NCI-H2196 (cell line): ENCODE measurements around the gene TMEM39B.
"Not testable (repeated sequence)": the region's sequence is repeated elsewhere in the genome, so short reads cannot be mapped to it uniquely, and the experiment has no call there.

Experiments used
- DNase-seq: peaks from one replicate; lab custom pipeline; 2025; ENCODE audit not compliant: unreplicated experiment; lab: John Stamatoyannopoulos, UW

TMEM39B gene

GRCh38 chr1:32111789-32112188 is 39.0 kb downstream of the TMEM39B start:
- no peak for DNase-seq

DNA sequence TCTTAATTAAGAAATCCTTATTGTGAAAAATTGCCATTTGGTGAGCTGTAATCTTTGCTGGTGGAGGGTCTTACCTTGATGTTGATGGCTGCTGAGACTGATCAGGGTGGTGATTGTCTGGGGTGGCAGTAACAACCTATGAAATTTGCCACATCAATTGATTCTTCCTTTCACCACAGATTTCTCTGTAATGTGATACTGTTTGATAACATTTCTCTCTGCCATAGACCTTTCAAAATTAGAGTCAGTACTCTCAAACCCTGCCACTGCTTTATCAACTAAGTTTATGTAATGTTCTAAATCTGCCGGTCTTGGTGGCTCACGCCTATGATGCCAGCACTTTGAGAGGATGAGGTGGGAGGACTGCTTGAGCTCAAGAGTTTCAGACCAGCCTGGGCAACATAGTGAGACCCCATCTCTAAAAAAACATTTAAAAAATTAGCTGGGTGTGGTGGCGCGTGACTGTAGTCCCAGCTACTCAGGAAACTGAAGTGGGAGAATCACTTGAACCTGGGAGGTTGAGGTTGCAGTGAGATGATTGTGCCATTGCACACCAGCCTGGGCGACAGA is 40.2 kb downstream of the TMEM39B start:
- no peak for DNase-seq

DNA sequence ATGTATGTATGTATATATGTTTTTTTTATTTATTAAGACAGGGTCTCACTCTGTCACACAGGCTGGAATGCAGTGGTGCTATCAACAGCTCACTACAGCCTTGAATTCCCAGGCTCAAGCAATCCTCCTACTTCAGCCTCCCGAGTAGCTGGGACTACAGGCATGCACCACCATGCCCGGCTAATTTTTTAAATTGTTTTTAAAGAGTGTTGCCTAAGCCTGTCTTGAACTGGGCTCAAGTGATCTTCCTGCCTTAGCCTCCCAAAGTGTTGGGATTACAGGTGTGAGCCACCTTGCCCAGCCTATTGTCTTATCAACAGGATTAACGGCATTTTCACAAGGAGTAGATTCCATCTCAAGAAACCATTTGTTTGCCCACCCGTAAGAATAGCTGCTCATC is 40.7 kb downstream of the TMEM39B start:
- not testable (repeated sequence) for DNase-seq

GRCh38 chr1:32114420-32114819 is 41.7 kb downstream of the TMEM39B start:
- no peak for DNase-seq

- DNase-seq, result no peak
Observed at GRCh38 chr1:32115496-32115895, 42.8 kb downstream of the TMEM39B start.

DNA sequence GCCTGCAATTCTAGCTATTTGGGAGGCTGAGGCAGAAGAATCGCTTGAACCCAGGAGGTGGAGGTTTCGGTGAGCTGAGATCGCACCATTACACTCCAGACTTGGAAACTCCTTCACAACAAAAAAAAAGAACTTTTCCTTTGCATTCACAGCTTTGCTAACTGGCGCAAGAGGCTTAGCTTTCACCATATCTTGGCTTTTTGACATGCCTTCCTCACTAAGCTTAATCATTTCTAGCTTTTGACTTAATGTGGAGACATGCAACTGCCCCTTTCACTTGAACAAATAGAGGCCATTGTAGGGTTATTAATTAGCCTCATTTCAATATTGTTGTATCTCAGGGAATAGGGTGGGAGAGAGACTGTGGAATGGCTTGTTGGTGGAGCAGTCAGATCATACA is 43.8 kb downstream of the TMEM39B start:
- DNase-seq, result no peak

GRCh38 chr1:32122151-32122550 is 49.4 kb downstream of the TMEM39B start:
- DNase-seq, result no peak

- DNase-seq, result not testable (repeated sequence)
Observed at GRCh38 chr1:32123361-32123760, 50.6 kb downstream of the TMEM39B start.

DNA sequence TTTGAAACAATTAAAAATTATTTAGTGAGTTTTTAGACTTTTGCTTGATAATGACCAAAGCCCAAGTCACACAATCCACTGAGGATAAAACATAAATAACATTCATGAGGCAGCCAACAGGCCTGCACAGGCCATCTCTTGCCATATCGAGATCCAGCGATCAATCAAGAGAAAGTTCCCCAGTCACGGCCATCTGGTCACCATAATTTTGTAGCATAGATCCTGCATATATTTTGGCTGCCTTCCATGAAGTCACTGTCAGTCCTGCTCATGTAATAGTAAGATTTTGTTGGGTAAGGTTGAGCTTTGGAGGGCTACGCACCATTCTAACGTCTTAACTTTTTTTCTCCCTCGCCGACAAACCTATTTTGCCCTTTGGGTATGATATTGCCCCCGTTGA is 52.6 kb downstream of the TMEM39B start:
- DNase-seq, result no peak

GRCh38 chr1:32126770-32127169 is 54.0 kb downstream of the TMEM39B start:
- DNase-seq, result no peak

DNA sequence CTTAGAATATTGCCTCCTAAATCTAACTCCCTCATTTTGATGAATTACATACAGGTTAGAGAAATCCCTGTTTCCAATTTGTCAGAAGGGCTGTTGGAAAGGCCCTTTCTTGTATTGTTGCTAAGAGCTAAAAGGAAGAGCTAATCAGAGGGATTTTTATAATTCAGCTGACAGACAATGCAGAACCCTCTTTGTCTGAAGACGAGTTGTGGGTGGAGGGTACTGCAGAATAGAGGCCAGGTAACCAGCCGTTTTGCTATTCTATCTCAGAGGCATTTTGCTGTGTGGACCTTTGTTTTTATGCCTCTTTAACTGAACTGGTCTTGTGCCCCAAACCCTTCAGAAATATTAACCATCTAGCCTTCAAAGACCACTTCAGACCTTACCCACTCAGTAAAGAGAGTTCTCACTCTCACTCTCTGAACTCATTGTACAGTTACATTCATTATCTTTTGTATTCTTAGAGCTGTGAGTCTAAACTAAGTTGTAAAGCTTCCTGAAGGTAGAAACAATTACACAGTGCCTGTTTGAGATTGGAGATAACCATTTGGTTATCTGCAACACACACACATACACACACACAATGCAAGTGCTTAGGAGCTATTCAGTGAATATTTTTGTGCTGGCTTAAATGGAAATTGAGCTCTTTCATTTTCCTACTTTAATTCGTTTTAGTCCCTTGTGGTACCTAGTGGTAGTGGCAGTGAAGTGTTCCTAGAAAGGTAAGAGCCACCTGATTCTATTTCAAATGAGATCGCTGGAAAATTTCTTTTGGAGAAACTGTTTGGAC is 54.9 kb downstream of the TMEM39B start:
- no peak for DNase-seq

DNA sequence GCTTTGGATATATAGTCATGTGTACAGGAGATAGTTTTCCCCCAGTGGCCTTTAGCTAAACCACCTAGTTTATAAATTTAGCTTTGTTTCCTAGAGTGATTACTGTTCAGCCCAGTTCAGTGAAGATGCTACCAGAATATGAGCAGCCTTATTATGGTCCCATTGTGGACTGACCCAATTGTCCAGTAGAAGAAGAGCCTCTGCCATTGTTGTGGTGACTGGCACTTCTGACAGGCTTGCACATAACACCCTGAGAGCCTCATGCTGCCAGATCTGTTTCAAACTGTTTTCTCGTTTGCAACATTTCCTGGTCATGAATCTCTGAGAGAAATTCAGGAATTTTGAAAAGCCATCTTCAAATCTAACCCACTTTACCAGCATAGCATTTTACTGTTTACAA is 55.7 kb downstream of the TMEM39B start:
- DNase-seq, result no peak

DNA sequence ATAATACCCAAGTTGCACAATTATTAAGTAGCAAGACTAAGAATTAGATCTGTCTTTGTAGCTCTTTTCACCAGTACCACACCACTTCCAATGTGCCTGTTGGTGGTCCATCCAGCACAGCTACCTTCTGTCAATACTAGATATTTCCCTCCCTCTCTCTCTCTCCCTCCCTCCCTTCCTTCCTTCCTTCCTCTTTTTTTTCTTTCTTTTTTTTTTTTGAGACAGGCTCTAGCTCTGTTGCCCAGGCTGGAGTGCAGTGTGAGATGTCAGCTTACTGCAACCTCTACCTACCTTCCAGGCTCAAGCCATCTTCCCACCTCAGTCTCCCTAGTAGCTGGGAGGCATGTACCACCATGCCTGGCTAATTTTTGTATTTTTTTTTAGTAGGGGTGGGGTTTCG is 56.2 kb downstream of the TMEM39B start:
- DNase-seq, result no peak

DNA sequence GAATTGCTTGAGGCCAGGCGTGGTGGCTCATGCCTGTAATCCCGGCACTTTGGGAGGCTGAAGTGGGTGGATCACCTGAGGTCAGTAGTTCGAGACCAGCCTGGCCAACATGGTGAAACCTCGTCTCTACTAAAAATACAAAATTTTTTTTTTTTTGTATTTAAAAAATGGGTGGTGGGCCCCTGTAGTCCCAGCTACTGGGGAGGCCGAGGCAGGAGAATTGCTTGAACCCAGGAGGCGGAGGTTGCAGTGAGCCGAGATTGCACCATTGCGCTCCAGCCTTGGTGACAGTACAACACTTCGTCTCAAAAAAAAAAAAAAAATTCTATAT is 61.2 kb downstream of the TMEM39B start:
- not testable (repeated sequence) for DNase-seq

DNA sequence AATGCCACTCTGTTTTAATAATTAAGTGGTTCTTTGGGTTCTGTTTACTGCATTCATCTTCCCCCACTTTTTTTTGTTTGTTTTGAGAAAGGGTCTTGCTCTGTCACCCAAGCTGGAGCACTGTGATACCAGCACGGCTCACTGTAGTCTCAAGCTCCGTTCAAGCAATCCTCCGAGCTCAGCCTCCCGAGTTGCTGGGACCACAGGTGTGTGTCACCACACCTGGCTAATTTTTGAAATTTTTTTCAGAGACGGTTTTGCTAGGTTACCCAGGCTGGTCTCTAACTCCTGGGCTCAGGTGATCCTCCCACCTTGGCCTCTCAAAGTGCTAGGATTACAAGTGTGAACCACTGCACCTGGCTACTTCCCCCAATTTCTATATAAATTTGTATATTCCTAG is 64.4 kb downstream of the TMEM39B start:
- DNase-seq, result no peak

DNA sequence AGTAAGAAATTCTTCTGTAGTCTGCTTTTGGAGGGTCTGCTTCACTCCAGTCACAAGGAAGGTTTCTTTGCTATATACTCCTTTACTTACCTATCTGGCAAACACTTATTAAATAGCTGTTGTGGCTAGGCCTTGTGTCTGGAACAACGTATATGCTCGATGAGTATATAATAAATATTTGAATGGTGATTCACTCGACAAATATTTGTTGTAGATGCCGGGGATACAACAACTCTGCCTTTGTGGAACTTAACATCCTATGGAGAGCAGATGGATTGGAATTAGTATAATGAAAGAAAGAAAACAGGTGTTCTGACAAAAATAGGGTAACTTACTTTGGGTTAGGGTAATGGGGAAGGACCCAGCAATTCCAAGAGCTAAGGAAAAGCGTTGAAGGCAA is 66.2 kb downstream of the TMEM39B start:
- DNase-seq, result no peak

GRCh38 chr1:32142446-32143301 is 69.9 kb downstream of the TMEM39B start:
- peak; percentile 81 for DNase-seq

- DNase-seq, result not testable (repeated sequence)
Observed at GRCh38 chr1:32143302-32143695, 70.6 kb downstream of the TMEM39B start.

GRCh38 chr1:32144033-32144432 is 71.3 kb downstream of the TMEM39B start:
- no peak for DNase-seq

DNA sequence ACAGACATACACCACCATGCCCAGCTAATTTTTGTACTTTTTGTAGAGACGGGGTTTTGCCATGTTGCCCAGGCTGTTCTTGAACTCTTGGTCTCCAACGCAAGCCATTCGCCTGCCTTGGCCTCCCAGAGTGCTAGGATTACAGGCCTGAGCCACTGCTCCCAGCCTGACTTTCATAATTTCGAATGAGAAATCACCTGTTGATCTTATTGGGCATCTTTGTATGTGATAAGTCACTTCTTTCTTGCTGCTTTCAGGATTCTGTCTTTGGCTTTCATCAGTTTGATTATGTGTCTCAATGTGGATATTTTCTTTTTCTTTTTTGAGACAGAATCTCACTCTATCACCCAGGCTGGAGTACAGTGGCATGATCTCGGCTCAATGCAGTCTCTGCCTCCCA is 75.1 kb downstream of the TMEM39B start:
- not testable (repeated sequence) for DNase-seq

DNA sequence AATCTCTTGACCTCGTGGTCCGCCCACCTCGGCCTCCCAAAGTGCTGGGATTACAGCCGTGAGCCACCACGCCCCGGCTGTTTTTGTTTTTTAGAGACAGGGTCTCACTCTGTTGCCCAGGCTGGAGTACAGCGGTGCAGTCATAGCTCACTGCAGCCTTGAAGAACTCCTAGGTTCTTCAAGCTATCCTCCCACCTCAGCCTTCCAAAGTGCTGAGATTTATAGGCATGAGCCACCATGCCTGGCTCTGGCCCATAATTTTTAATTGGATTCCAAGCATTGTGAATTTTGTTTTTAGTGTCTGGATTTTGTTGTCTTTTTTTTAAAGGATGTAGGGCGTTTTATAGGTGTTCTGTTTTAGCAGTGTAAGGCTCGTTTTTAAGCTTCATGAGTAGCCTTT is 78.1 kb downstream of the TMEM39B start:
- no peak for DNase-seq

DNA sequence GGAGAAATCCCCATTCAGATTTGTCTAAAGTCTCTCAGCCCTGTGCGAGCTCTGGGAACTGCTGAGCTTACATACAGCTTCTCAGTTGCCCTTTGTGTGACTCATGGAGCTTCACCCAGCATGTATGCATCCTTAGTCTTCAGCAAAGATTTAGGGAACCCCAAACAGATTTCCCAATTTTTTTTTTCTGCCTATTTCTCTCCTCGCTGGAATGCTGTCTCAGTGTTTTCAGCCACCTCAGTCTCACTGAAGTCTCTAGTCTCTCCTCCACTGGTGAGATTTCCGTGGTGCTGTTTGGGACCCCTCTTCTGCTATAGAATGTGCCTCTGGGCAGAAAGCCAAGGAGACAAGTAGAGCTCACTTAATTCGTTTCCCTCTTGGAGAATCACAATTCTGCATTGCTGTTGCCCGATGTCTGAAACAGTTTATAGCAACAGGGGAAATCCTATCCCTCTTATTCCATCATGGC is 78.6 kb downstream of the TMEM39B start:
- DNase-seq, result no peak
